Tibial artery (tissue), 4 donors: ENCODE measurements around the gene PROSER2.

Experiments used
- DNase-seq, 2 donors: peaks; one replicate each; pipeline ENCODE4 v3.0.0-alpha.2; 2019
- H3K27ac ChIP-seq, 2 donors: fragments of 200-600 bp; sonication (generic) in 1 of 2; 1 replicate in 1 of 2; 2 replicates in 1 of 2; pipeline ENCODE4 v1.5.1; 2018 to 2019; ENCODE audit warnings: mild to moderate bottlenecking in 1 of 2
- H3K27me3 ChIP-seq, 2 donors: fragments of 200-600 bp; sonication (generic) in 1 of 2; one replicate each; pipeline versions ENCODE4 v1.5.1 to v1.6.0; 2016 to 2019
- H3K36me3 ChIP-seq, 3 donors: fragments of 200-600 bp; sonication (generic) in 2 of 3; one replicate each; pipeline ENCODE4 v1.5.1; 2016 to 2019; ENCODE audit warnings: mild to moderate bottlenecking in 2 of 3
- H3K4me1 ChIP-seq, 4 donors: fragments of 200-600 bp; sonication (generic) in 2 of 4; 1 replicate in 3 of 4; 2 replicates in 1 of 4; pipeline ENCODE4 v1.5.1; 2016 to 2019
- H3K4me3 ChIP-seq, 2 donors: fragments of 200-600 bp; sonication (generic) in 1 of 2; 1 replicate in 1 of 2; 2 replicates in 1 of 2; pipeline ENCODE4 v1.5.1; 2018 to 2019; ENCODE audit warnings: mild to moderate bottlenecking in 2 of 2
- H3K9me3 ChIP-seq, 3 donors: fragments of 200-600 bp; sonication (generic) in 1 of 3; one replicate each; pipeline ENCODE4 v1.5.1; 2016 to 2019
- intact Hi-C: fragments of 100-400 bp; cut with DNase I; formaldehyde crosslinking; loops from one replicate; pipeline ENCODE4 v1.15.0; 2023; ENCODE audit warnings: low total_unique reads
- TF ChIP-seq, protein P1 (sequence below), 2 experiments: fragments of 200-600 bp in 1 of 2; fragments of 450-650 bp in 1 of 2; IDR thresholded peaks; one replicate each; pipeline ENCODE4 v1.5.1; 2017 to 2019; ENCODE audit warnings: antibody characterized with exemption in 2 of 2, mild to moderate bottlenecking in 1 of 2, moderate library complexity in 1 of 2

PROSER2 gene

DNA sequence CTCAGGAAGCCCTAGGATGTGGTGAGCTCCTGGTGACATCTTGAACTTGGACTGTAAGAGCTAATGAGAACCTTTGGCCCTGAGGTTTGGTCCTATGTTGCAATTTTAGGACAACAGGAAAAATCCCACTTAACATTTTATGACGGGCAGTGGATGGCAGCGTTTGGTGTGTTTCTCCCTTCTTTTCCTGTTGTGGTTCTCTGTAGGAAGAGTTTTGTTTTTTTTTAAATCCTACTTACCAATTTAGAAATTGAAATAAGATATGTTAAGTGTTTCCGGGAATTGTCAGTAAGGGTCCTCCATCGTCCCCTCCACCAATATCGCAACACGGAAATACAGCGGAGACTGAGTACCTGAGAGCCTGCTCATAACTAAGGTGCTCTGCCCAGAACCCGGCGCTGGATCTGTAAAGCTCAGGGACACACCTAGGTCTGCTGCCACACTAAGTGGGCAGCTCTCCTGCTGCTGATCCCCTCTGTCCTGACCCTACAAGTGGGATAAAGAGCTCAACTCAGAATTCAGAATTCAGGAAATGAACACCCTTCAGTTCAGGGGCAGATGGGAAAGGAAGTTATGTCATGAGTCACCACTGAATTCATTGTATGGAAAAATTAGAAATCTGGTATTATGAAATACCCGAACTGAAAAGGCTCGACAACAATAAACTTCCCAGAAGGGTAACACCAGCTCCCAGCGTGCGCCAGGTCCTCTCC is 9.1 kb upstream of the PROSER2 start:
- DNase-seq, result no peak
- Histone ChIP-seq H3K36me3 (no peaks in the 10 kb centered on the region), H3K27me3 (peaks cover 0 to 5% of the 10 kb centered on the region in 2 donors), H3K4me3 (no peak overlapping the region), H3K9me3 (no peaks in the 10 kb centered on the region), H3K4me1 (no peaks in the 10 kb centered on the region), H3K27ac (no peak overlapping the region)
- intact Hi-C loops, result no loop called here
- TF ChIP-seq, protein P1, sequence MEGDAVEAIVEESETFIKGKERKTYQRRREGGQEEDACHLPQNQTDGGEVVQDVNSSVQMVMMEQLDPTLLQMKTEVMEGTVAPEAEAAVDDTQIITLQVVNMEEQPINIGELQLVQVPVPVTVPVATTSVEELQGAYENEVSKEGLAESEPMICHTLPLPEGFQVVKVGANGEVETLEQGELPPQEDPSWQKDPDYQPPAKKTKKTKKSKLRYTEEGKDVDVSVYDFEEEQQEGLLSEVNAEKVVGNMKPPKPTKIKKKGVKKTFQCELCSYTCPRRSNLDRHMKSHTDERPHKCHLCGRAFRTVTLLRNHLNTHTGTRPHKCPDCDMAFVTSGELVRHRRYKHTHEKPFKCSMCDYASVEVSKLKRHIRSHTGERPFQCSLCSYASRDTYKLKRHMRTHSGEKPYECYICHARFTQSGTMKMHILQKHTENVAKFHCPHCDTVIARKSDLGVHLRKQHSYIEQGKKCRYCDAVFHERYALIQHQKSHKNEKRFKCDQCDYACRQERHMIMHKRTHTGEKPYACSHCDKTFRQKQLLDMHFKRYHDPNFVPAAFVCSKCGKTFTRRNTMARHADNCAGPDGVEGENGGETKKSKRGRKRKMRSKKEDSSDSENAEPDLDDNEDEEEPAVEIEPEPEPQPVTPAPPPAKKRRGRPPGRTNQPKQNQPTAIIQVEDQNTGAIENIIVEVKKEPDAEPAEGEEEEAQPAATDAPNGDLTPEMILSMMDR (IDR thresholded peaks at IDR 0.05), result no peak

DNA sequence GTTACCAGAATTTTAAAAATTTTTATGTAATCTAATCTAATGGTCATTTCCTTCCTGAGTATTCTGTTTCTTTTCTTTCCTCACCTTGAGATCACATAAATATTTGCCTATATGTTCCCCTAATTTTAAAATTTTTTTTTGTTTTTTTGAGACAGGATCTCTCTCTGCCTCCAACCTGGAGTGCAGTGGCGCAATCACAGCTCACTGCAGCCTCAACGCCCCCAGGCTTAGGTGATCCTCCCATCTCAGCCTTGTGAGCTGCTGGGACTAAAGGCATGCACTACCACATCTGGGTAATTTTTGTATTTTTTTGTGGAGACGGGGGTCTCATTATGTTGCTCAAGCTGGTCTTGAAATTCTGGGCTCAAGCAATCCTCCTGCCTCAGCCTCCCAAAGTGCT is 4.1 kb upstream of the PROSER2 start:
- TF ChIP-seq, protein P1 (IDR thresholded peaks at IDR 0.05), result no peak
- DNase-seq, result no peak
- no peak overlapping the region for H3K27ac ChIP-seq
- H3K27me3 ChIP-seq, result peaks cover 0 to 11% of the 10 kb centered on the region in 2 donors
- no peak overlapping the region for H3K4me3 ChIP-seq
- H3K36me3 ChIP-seq, result no peaks in the 10 kb centered on the region
- no peaks in the 10 kb centered on the region for H3K9me3 ChIP-seq
- H3K4me1 ChIP-seq, result peaks cover 0 to 11% (median 8%) of the 10 kb centered on the region in 4 donors
- intact Hi-C loops, result no loop called here

DNA sequence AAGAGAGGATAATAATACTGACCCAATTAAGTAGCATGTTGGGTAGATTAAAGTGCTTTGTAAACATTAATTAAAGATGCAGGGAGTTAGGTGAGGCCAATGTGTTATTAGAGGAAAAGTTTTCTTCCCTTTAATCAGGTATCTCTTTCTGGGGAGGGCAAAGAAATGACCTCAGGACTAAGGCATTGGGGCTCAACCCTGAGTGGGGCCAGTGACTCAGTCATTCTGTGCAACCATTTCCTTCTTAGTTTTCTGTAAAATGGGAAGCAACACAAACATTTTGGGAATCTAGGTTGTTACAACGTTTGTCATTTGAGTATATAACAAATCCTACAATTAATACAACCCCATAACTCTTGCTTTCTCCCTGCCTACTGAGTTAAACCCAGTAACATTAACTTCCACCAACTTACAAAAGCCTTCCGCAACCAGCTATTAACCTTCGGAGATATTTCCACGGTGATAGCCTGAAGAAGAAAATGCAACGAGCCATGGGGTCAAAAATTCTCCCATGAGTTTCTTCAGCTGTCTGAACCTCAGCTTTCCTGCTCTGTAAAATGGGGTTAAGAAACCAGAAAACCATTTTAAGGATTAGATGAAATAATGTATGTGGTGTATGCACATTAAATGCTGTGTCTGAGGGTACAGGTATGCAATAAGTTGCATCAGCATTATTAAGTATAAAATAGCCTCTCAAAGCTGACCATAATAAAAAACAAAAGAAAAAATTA is 965 bp upstream of the PROSER2 start:
- intact Hi-C loops, result no loop called here

DNA sequence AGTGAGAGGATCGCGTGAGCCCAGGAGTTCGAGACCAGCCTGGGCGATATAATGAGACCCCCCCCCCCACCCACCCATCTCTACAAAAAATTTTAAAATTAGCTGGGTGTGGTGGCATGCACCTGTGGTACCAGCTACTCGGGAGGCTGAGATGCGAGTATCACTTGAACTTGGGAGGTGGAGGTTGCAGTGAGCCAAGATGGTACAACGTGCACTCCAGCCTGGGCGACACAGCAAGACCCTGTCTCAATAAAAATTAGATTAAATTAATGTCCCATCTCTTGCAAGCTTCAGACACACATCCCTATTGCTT is 391 bp upstream of the PROSER2 start:
- DNase-seq, result no peak
- peak overlapping the region in 1 of 2 donors; percentile 67 for H3K27ac ChIP-seq
- peak overlapping the region; percentile 70 to 75 for H3K4me3 ChIP-seq
- peaks cover 0 to 13% of the 10 kb centered on the region in 2 donors for H3K27me3 ChIP-seq
- no peaks in the 10 kb centered on the region for H3K36me3 ChIP-seq
- intact Hi-C loops, result no loop called here
- peaks cover 0 to 11% (median 8%) of the 10 kb centered on the region in 4 donors for H3K4me1 ChIP-seq
- H3K9me3 ChIP-seq, result no peaks in the 10 kb centered on the region
- TF ChIP-seq, protein P1 (IDR thresholded peaks at IDR 0.05), result no peak

More for the DNA sequence above, 965 bp upstream of the PROSER2 start:
- Histone ChIP-seq H3K9me3 (no peaks in the 10 kb centered on the region), H3K36me3 (no peaks in the 10 kb centered on the region), H3K4me1 (peaks cover 0 to 11% (median 8%) of the 10 kb centered on the region in 4 donors), H3K4me3 (no peak overlapping the region), H3K27me3 (peaks cover 0 to 13% of the 10 kb centered on the region in 2 donors), H3K27ac (no peak overlapping the region)
- TF ChIP-seq, protein P1 (IDR thresholded peaks at IDR 0.05), result no peak
- DNase-seq, result no peak

DNA sequence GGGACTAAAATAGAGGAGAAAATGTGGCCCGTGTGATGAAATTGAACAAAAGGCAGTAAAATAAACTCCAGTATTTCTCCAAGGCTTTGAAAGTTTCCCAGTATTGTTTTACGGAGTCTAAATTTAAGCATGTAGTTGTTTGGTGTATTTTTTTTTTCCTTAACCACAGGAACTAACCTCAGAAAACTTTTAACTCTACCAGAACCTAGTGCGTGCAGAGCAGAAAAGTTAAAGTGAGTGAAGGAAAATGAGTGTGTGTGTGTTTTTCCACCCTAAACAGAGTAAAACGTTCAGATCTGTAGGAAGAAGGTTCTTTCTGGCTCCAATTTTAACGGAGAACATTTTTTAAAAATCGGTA is 812 bp downstream of the PROSER2 start:
- TF ChIP-seq, protein P1 (IDR thresholded peaks at IDR 0.05), result no peak
- H3K27ac ChIP-seq, result peak overlapping the region; percentile 63 to 67
- H3K9me3 ChIP-seq, result no peaks in the 10 kb centered on the region
- no peaks in the 10 kb centered on the region for H3K36me3 ChIP-seq
- intact Hi-C loops, result no loop called here
- H3K4me3 ChIP-seq, result peak overlapping the region; percentile 70 to 75
- no peak for DNase-seq
- peaks cover 0 to 11% (median 8%) of the 10 kb centered on the region in 4 donors for H3K4me1 ChIP-seq
- H3K27me3 ChIP-seq, result peaks cover 0 to 13% of the 10 kb centered on the region in 2 donors
